Mucosa of descending colon (tissue), 3 donors: ENCODE results near the gene FSTL3. TPM values are rescaled to one million over a fixed set of nuclear protein-coding genes. Genes with fewer than 3 reads are reported as not detected.
A peak's percentile ranks its signal among the peaks of the same experiment; 100 is the strongest.

Experiments
- ATAC-seq: fragments of 200-7000 bp; cut with Tn5 transposase; one replicate; pipeline ENCODE4 v1.9.1; 2020; ENCODE audit warnings: mild to moderate bottlenecking, moderate library complexity
- DNase-seq, 3 donors: peaks; one replicate each; pipeline ENCODE4 v3.0.0-alpha.2; 2020
- H3K36me3 ChIP-seq: fragments of 200-600 bp; one replicate; pipeline ENCODE4 v1.8.0; 2021; ENCODE audit warnings: low read depth, mild to moderate bottlenecking
- H3K4me1 ChIP-seq: fragments of 200-600 bp; one replicate; pipeline ENCODE4 v1.8.0; 2021; ENCODE audit warnings: low read depth, mild to moderate bottlenecking
- H3K4me3 ChIP-seq: fragments of 200-600 bp; one replicate; pipeline ENCODE4 v1.8.0; 2021; ENCODE audit warnings: mild to moderate bottlenecking
- H3K9me3 ChIP-seq: fragments of 200-600 bp; one replicate; pipeline ENCODE4 v1.8.0; 2021; ENCODE audit warnings: mild to moderate bottlenecking
- CTCF ChIP-seq: fragments of 200-600 bp; IDR thresholded peaks from one replicate; pipeline ENCODE4 v1.8.0; 2022; ENCODE audit warnings: antibody characterized with exemption, mild to moderate bottlenecking
- intact Hi-C, 2 donors: fragments of 100-400 bp; cut with DNase I in 1 of 2; cut with micrococcal nuclease in 1 of 2; formaldehyde crosslinking; loops; one replicate each; pipeline versions ENCODE4 v1.11.0 to v1.11.1; 2022; cut with DNase I, micrococcal nuclease
- total RNA-seq, 3 donors: library from RNA; stranded (reverse); fragmentation: NEBNext Ultra II Directional in 2 of 3; extraction: Animal tissue kit (Norgen Biotek cat#: 25700) in 2 of 3; gene quantifications; one replicate each; pipeline versions ENCODE4 v1.2.1 to v1.2.4, GENCODE V29; 2021 to 2023
- donor health status: DM: no; HTN: no; CAD: no; lungs with moderate emphysema.
- donor health status: DM: no; HTN: no; CAD: no.
- donor health status: DM: no; HTN: yes; CAD: no.

The FSTL3 gene
- total RNA-seq, 3 donors from 2014 or later = 2.6 to 25.0 (median 12.8) TPM

- intact Hi-C loops = no loop called here
- ATAC-seq = peak; percentile 98
These were observed 43.0 kb upstream of the FSTL3 start, which contains the start of gene POLRMT for GRCh38 chr19:633068-633785. TSS of gene POLRMT (minus strand) at chr19:633537. CDS start at chr19:633512, 25 bp downstream.

GRCh38 chr19:633786-634639 is 42.2 kb upstream of the FSTL3 start:
- Histone ChIP-seq H3K4me3 (peak overlapping the region; percentile 63), H3K9me3 (no peaks in the 10 kb centered on the region), H3K4me1 (peaks cover 21% of the 10 kb centered on the region), H3K36me3 (no peaks in the 10 kb centered on the region)
- ATAC-seq (no peak), DNase-seq (no peak)
- intact Hi-C loops = no loop called here
- no peak for TF ChIP-seq CTCF

More at GRCh38 chr19:633068-633785, 43.0 kb upstream of the FSTL3 start, which contains the start of gene POLRMT:
- Histone ChIP-seq H3K36me3 (no peaks in the 10 kb centered on the region), H3K4me1 (peaks cover 16% of the 10 kb centered on the region), H3K4me3 (peak within 1 kb of the TSS; percentile 63), H3K9me3 (no peaks in the 10 kb centered on the region)
- TF ChIP-seq CTCF = no peak
- peak; percentile 97 to 99 (median 99) for DNase-seq

GRCh38 chr19:634975-635652 is 41.1 kb upstream of the FSTL3 start:
- DNase-seq (no peak), ATAC-seq (no peak)
- H3K9me3 ChIP-seq = no peaks in the 10 kb centered on the region
- intact Hi-C loops = no loop called here
- TF ChIP-seq CTCF = no peak
- peaks cover 29% of the 10 kb centered on the region for H3K4me1 ChIP-seq
- no peaks in the 10 kb centered on the region for H3K36me3 ChIP-seq
- no peak overlapping the region for H3K4me3 ChIP-seq

GRCh38 chr19:638906-639252 is 37.3 kb upstream of the FSTL3 start:
- Histone ChIP-seq H3K9me3 (no peaks in the 10 kb centered on the region), H3K4me3 (no peak overlapping the region), H3K36me3 (no peaks in the 10 kb centered on the region), H3K4me1 (peaks cover 23% of the 10 kb centered on the region)
- DNase-seq = no peak
- no peak for TF ChIP-seq CTCF
- intact Hi-C loops = no loop called here
- no peak for ATAC-seq

- Histone ChIP-seq H3K4me3 (no peak within 1 kb of the TSS), H3K4me1 (peaks cover 17% of the 10 kb centered on the region), H3K9me3 (no peaks in the 10 kb centered on the region), H3K36me3 (no peaks in the 10 kb centered on the region)
- DNase-seq = peak; percentile 94 to 98 (median 97)
- peak; percentile 96 for ATAC-seq
- TF ChIP-seq CTCF = no peak
- intact Hi-C loops = no loop called here
These were observed 36.7 kb upstream of the FSTL3 start, which contains the start of gene FGF22 for GRCh38 chr19:639253-640160. TSS of gene FGF22 (plus strand) at chr19:639879. CDS start at chr19:639926, 47 bp downstream.
